ENCODE measurements around the gene SURF1. TPM values are rescaled to one million over a fixed set of nuclear protein-coding genes. Genes with fewer than 3 reads are reported as not detected.
A peak's percentile ranks its signal among the peaks of the same experiment; 100 is the strongest.

SURF1 gene
- total RNA-seq, 1 experiment from 2014 or later, result 71.7 TPM

DNA sequence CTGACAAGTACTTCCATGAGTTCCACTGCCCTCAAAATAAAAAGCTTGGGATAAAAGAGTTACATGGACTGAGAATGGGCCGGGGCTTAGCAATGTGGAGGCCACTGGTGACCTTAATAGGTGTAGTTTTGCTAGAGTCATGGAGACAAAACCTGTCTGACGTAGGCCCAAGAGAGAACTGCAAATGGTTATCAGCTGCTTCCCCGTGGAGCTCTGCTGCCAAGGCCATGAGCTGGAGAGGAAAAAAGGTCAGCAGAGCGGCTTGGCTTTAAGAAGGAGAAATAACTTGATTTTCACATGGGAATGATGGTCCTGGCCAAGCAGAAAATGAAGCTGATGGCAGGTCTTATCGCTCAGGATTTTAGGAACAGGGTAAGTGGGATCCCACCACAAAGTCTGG is 16.6 kb downstream of the SURF1 start:
- ChIA-PET CTCF (interaction anchor here (0.6 to 1.5 kb wide), 3 partner anchors 38 to 153 kb away, joined by 3 read pairs; no protein-coding TSS in a partner anchor), RAD21 (ENCODE audit: low non-redundant PET in 1 of 2, low total read pairs in 2 of 2, uncharacterized antibody in 2 of 2, unreplicated experiment in 2 of 2) (no interaction called here), POLR2A (interaction anchor here (1.2 to 1.3 kb wide), 2 partner anchors 8 to 11 kb away, joined by 4 to 8 read pairs; partner anchors contain the start of genes MED22 and RPL7A)
- no TSS peak for BruUV-seq (replicated peaks)
- DNase-seq (ENCODE audit: low read depth, low spot score) (no peak), ATAC-seq (no peak)
- H3K4me1 ChIP-seq (ENCODE audit: control insufficient read depth in 1 of 2, insufficient read depth in 2 of 2, low read length in 2 of 2), result peaks cover 6 to 16% of the 10 kb centered on the region in 2 experiments
- TF ChIP-seq TCF7L2 (IDR thresholded peaks at IDR 0.05; ENCODE audit: borderline replicate concordance, extremely low read depth, insufficient read depth, insufficient read length) (no peak), CBX3 (IDR thresholded peaks at IDR 0.05; ENCODE audit: low read depth) (no peak), SP1 (IDR thresholded peaks at IDR 0.05; ENCODE audit: low read depth) (no peak), EZH2phosphoT487 (IDR thresholded peaks at IDR 0.05; ENCODE audit: borderline replicate concordance) (no peak), SIN3A (IDR thresholded peaks at IDR 0.05; ENCODE audit: low read depth) (no peak), EZH2 (IDR thresholded peaks at IDR 0.05) (no peak)
- peaks cover 27 to 37% of the 10 kb centered on the region in 2 experiments for H3K36me3 ChIP-seq (ENCODE audit: control insufficient read depth in 1 of 2, insufficient read depth in 2 of 2, low read length in 2 of 2)
- H3K9me2 ChIP-seq (ENCODE audit: insufficient read depth), result no peaks in the 10 kb centered on the region
- H4K20me1 ChIP-seq (ENCODE audit: insufficient read depth), result no peaks in the 10 kb centered on the region
- H3K4me3 ChIP-seq (replicated peaks in 1 of 2; ENCODE audit: low read depth in 1 of 2, low read length in 2 of 2), result no peak overlapping the region
- no peaks in the 10 kb centered on the region for H3K9me3 ChIP-seq (ENCODE audit: control insufficient read depth in 1 of 2, insufficient read depth in 1 of 2, low read depth in 1 of 2, low read length in 2 of 2)
- H3K79me2 ChIP-seq (ENCODE audit: insufficient read depth, low read length), result peaks cover 14% of the 10 kb centered on the region
- no peaks in the 10 kb centered on the region for H3K27me3 ChIP-seq (ENCODE audit: insufficient read depth, low read length)
- H3K9ac ChIP-seq (ENCODE audit: low read length), result no peak overlapping the region
- no peak overlapping the region for H3K27ac ChIP-seq (ENCODE audit: low read depth, low read length)
- intact Hi-C loops (cut with micrococcal nuclease), result loop anchor here (5.0 kb wide), 1 partner anchor 148 kb away; no protein-coding TSS in a partner anchor
- no peak overlapping the region for H2AFZ ChIP-seq (ENCODE audit: low read depth, low read length, poor library complexity, severe bottlenecking)
- H3K4me2 ChIP-seq (ENCODE audit: low read length), result no peak overlapping the region

DNA sequence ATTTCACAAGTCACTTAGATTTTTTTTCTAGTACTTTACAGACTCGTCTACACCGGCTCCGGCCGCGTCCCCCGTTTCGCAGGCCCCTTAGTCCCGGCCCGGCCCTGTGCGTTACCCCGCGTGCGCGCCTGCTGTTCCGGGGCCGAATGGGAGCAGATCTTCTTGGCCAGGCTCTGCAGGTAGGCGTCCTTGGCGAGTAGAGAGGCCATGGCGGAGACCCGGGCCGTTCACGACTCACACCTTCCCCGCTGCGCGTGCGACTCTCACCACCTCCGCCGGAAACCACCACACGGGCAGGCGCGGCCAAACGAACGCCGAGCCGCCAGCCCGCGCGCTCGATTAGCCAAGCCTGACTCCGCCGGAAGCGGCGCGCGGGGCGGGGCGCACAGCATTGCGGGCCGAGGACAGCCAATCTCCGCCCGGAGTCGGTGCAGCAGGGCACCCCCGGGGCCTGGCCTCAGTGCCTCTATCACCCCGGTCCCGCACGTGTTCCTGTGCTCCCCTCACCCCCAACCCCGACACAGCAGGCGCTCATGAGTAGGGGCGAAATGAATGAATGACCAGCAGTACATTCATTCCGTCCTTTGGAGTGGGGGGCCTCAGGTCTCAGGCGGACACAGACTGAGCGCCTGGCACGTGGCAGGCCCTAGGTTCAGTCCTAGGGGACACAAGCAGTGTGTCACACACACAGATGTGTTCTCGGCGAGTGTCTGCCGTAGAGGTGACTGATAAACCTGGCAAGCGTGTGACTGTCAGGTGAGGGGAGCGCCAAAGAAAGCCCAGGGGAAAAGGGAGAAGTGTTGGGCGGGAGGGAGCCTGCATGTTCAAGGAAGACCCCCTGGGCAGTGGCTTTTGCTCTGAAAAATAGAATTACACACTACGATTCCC is 20.1 kb downstream of the SURF1 start, which contains the start of gene SURF6:
TSS of gene SURF6 (minus strand) at position 265 of the 888 bp plus-strand sequence. CDS start at position 209, 56 bp downstream.
- H3K36me3 ChIP-seq (ENCODE audit: control insufficient read depth in 1 of 2, insufficient read depth in 2 of 2, low read length in 2 of 2), result peaks cover 41 to 52% of the 10 kb centered on the region in 2 experiments; a peak in 3 of 4 replicates
- peak within 1 kb of the TSS; percentile 91 to 99 for H3K4me3 ChIP-seq (replicated peaks in 1 of 2; ENCODE audit: low read depth in 1 of 2, low read length in 2 of 2)
- peaks cover 44% of the 10 kb centered on the region for H3K79me2 ChIP-seq (ENCODE audit: insufficient read depth, low read length)
- TSS peak; percentile 92 for BruUV-seq (replicated peaks)
- RAD21 ChIA-PET (ENCODE audit: low non-redundant PET in 1 of 2, low total read pairs in 2 of 2, uncharacterized antibody in 2 of 2, unreplicated experiment in 2 of 2), result no interaction called here
- no peak within 1 kb of the TSS for H2AFZ ChIP-seq (ENCODE audit: low read depth, low read length, poor library complexity, severe bottlenecking)
- POLR2A ChIA-PET, result interaction anchor here (0.7 kb wide), 1 partner anchor 155 kb away, joined by 3 read pairs; no protein-coding TSS in a partner anchor
- DNase-seq (ENCODE audit: low read depth, low spot score), result peak; percentile 81
- H3K9me2 ChIP-seq (ENCODE audit: insufficient read depth), result no peaks in the 10 kb centered on the region
- peaks cover 12 to 26% of the 10 kb centered on the region in 2 experiments for H3K4me1 ChIP-seq (ENCODE audit: control insufficient read depth in 1 of 2, insufficient read depth in 2 of 2, low read length in 2 of 2)
- no peaks in the 10 kb centered on the region for H3K27me3 ChIP-seq (ENCODE audit: insufficient read depth, low read length)
- H3K27ac ChIP-seq (ENCODE audit: low read depth, low read length), result peak within 1 kb of the TSS; percentile 91
- intact Hi-C loops (cut with micrococcal nuclease), result loop anchor here (5.0 kb wide), 1 partner anchor 151 kb away; no protein-coding TSS in a partner anchor
- H4K20me1 ChIP-seq (ENCODE audit: insufficient read depth), result no peaks in the 10 kb centered on the region; the same call in 1 of the 2 replicates
- peak within 1 kb of the TSS; percentile 97 for H3K9ac ChIP-seq (ENCODE audit: low read length)
- ATAC-seq, result peak; percentile 93
- CTCF ChIA-PET, result interaction anchor here (1.4 to 1.7 kb wide), 2 partner anchors 97 to 150 kb away, joined by 4 to 5 read pairs; no protein-coding TSS in a partner anchor
- peak within 1 kb of the TSS; percentile 99 for H3K4me2 ChIP-seq (ENCODE audit: low read length)
- no peaks in the 10 kb centered on the region for H3K9me3 ChIP-seq (ENCODE audit: control insufficient read depth in 1 of 2, insufficient read depth in 1 of 2, low read depth in 1 of 2, low read length in 2 of 2)
- TF ChIP-seq SRF (IDR thresholded peaks at IDR 0.05; ENCODE audit: low read depth), result peak; percentile 99
- peak; percentile 89 for TF ChIP-seq YY1 (IDR thresholded peaks at IDR 0.05; ENCODE audit: extremely low read depth, insufficient replicate concordance, low read depth, low read length)
- TF ChIP-seq, protein P1, sequence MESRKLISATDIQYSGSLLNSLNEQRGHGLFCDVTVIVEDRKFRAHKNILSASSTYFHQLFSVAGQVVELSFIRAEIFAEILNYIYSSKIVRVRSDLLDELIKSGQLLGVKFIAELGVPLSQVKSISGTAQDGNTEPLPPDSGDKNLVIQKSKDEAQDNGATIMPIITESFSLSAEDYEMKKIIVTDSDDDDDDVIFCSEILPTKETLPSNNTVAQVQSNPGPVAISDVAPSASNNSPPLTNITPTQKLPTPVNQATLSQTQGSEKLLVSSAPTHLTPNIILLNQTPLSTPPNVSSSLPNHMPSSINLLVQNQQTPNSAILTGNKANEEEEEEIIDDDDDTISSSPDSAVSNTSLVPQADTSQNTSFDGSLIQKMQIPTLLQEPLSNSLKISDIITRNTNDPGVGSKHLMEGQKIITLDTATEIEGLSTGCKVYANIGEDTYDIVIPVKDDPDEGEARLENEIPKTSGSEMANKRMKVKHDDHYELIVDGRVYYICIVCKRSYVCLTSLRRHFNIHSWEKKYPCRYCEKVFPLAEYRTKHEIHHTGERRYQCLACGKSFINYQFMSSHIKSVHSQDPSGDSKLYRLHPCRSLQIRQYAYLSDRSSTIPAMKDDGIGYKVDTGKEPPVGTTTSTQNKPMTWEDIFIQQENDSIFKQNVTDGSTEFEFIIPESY (IDR thresholded peaks at IDR 0.05; ENCODE audit: extremely low read depth, insufficient replicate concordance, low read length), result peak; percentile 87
- peak; percentile 57 for TF ChIP-seq TCF7L2 (IDR thresholded peaks at IDR 0.05; ENCODE audit: borderline replicate concordance, extremely low read depth, insufficient read depth, insufficient read length)
- TF ChIP-seq EZH2phosphoT487 (IDR thresholded peaks at IDR 0.05; ENCODE audit: borderline replicate concordance), result no peak
- no peak for TF ChIP-seq POLR2A (IDR thresholded peaks at IDR 0.05; ENCODE audit: borderline replicate concordance, extremely low read depth, insufficient read depth, insufficient read length)
- TF ChIP-seq, protein P2, sequence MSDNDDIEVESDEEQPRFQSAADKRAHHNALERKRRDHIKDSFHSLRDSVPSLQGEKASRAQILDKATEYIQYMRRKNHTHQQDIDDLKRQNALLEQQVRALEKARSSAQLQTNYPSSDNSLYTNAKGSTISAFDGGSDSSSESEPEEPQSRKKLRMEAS (IDR thresholded peaks at IDR 0.05), result peak; percentile 98
- TF ChIP-seq CEBPB (IDR thresholded peaks at IDR 0.05; ENCODE audit: low read depth), result no peak
- TF ChIP-seq SIN3A (IDR thresholded peaks at IDR 0.05; ENCODE audit: low read depth), result peak; percentile 98
- TF ChIP-seq EGR1 (IDR thresholded peaks at IDR 0.05; ENCODE audit: low read depth), result peak; percentile 63
- TF ChIP-seq SP1 (IDR thresholded peaks at IDR 0.05; ENCODE audit: low read depth), result peak; percentile 97

Data from HCT116 (cell line).